GM12878 (cell line): ENCODE data around the gene FEN1. TPM values are rescaled to one million over a fixed set of nuclear protein-coding genes. Genes with fewer than 3 reads are reported as not detected.

Experiments
- ATAC-seq: fragments of 200-7000 bp; cut with Tn5 transposase; 3 replicates; pipeline ENCODE4 v1.9.1; 2020; ENCODE audit warnings: mild to moderate bottlenecking, moderate library complexity
- BruUV-seq: library from RNA; stranded (reverse); fragments of 400-500 nt; replicated peaks from 2 replicates; lab custom pipeline; 2021; lab: Mats Ljungman, UMichigan
- CTCF ChIA-PET: fragments of 300-600 bp; sonication (Branson Sonifier 250); formaldehyde crosslinking; extraction: SDS; loops from one replicate; lab custom pipeline; 2021; ENCODE audit warnings: inconsistent platforms; lab: Yijun Ruan, JAX
- POLR2A ChIA-PET: fragments of 350-600 bp; formaldehyde crosslinking; extraction: SDS; loops from one replicate; lab custom pipeline; 2021; ENCODE audit warnings: inconsistent platforms; lab: Charles Lee
- RAD21 ChIA-PET: fragments of 300-600 bp; sonication (Branson Sonifier 250); formaldehyde crosslinking; loops from one replicate; lab custom pipeline; 2023; ENCODE audit warnings: antibody characterized with exemption; ENCODE audit not compliant: unreplicated experiment; lab: Charles Lee
- SMC1A ChIA-PET: fragments of 300-600 bp; sonication (Branson Sonifier 250); formaldehyde crosslinking; loops from one replicate; lab custom pipeline; 2023; ENCODE audit not compliant: unreplicated experiment, uncharacterized antibody; lab: Charles Lee
- DNase-seq: peaks from one replicate; pipeline ENCODE4 v3.0.0-alpha.2; 2011; ENCODE audit warnings: low read depth, low spot score
- FAIRE-seq: peaks from 3 replicates; lab custom pipeline; 2011; peaks lifted over from hg19 to GRCh38; lab: Jason Lieb, UNC
- H2AFZ ChIP-seq: 2 replicates; pipeline ENCODE4 v1.6.0; 2011; ENCODE audit warnings: low read depth, low read length, control low read depth; ENCODE audit not compliant: control insufficient read depth
- H3K27ac ChIP-seq: 2 replicates; pipeline ENCODE4 v1.5.1; 2011; ENCODE audit warnings: control low read depth; ENCODE audit not compliant: control insufficient read depth, insufficient read depth
- H3K27me3 ChIP-seq, 2 experiments: replicated peaks in 1 of 2; 2 replicates each; pipeline versions ENCODE4 v1.6.0 to v1.6.1; 2011; ENCODE audit warnings: low read length in 1 of 2; ENCODE audit not compliant: control insufficient read depth in 2 of 2, insufficient read depth in 2 of 2
- H3K36me3 ChIP-seq, 2 experiments: 2 replicates each; pipeline ENCODE4 v1.5.1; 2011; ENCODE audit warnings: low read length in 1 of 2; ENCODE audit not compliant: control insufficient read depth in 2 of 2, insufficient read depth in 2 of 2
- H3K4me1 ChIP-seq: 2 replicates; pipeline ENCODE4 v1.6.1; 2011; ENCODE audit warnings: mild to moderate bottlenecking, low read length, moderate library complexity, mixed read lengths; ENCODE audit not compliant: control insufficient read depth, insufficient read depth
- H3K4me2 ChIP-seq: 2 replicates; pipeline ENCODE4 v1.6.0; 2011; ENCODE audit warnings: control low read depth; ENCODE audit not compliant: control insufficient read depth, insufficient read depth
- H3K4me3 ChIP-seq: fragments of 200-600 bp; sonication (generic); 2 replicates; pipeline ENCODE4 v1.5.1; 2016
- H3K79me2 ChIP-seq: 2 replicates; pipeline ENCODE4 v1.6.0; 2011; ENCODE audit warnings: low read length; ENCODE audit not compliant: control insufficient read depth, insufficient read depth
- H3K9ac ChIP-seq: 2 replicates; pipeline ENCODE4 v1.8.0; 2011; ENCODE audit warnings: low read length, control low read depth, mixed read lengths; ENCODE audit not compliant: control insufficient read depth, insufficient read depth
- H3K9me3 ChIP-seq: replicated peaks from 3 replicates; pipeline ENCODE4 v1.5.1; 2011; ENCODE audit warnings: mild to moderate bottlenecking, low read length; ENCODE audit not compliant: control insufficient read depth, insufficient read depth
- H4K20me1 ChIP-seq: 2 replicates; pipeline ENCODE4 v1.6.0; 2011; ENCODE audit not compliant: control insufficient read depth, insufficient read depth
- BCL11A ChIP-seq: IDR thresholded peaks from 2 replicates; pipeline ENCODE4 v1.6.1; 2011; ENCODE audit warnings: low read depth, low read length
- CBX3 ChIP-seq: fragments of 200-600 bp; sonication (generic); IDR thresholded peaks from 2 replicates; pipeline ENCODE4 v1.6.1; 2016; ENCODE audit warnings: low read depth, borderline replicate concordance
- NFYA ChIP-seq: IDR thresholded peaks from 2 replicates; pipeline ENCODE4 v1.6.1; 2011; ENCODE audit warnings: low read depth, mild to moderate bottlenecking, low read length, improper control_type of control experiment, borderline replicate concordance
- PAX8 ChIP-seq: fragments of 450-650 bp; IDR thresholded peaks from 2 replicates; pipeline ENCODE4 v1.6.1; 2017; ENCODE audit warnings: mild to moderate bottlenecking, moderate library complexity
- WGBS: methylation state at CpG from one replicate; pipeline ENCODE4 v1.1.6; 2016; ENCODE audit warnings: low lambda C conversion rate; ENCODE audit not compliant: insufficient replicate concordance, insufficient coverage; ENCODE audit errors: missing lambda C conversion rate; 5-methylcytosine and 5-hydroxymethylcytosine counted together
- in situ Hi-C: fragments of 300-500 bp; cut with MboI; formaldehyde crosslinking; loops from 9 replicates; pipeline ENCODE4 v1.14.3; 2018; ENCODE audit warnings: mixed read lengths
- intact Hi-C: fragments of 100-400 bp; cut with micrococcal nuclease; formaldehyde crosslinking; loops from one replicate; pipeline ENCODE4 v1.14.2; 2022; ENCODE audit not compliant: unreplicated experiment
- polyA plus RNA-seq, 11 experiments: library from polyadenylated mRNA; depleted of rRNA in 4 of 11; unstranded in 6 of 11; stranded (reverse) in 5 of 11; fragments of >200 nt; fragmentation: Nextera tagmentation in 4 of 11; fragmentation: Illumina TruSeq in 1 of 11; extraction: Ambion mirVana in 4 of 11; extraction: Trizol in 1 of 11; gene quantifications; 1 replicate in 1 of 11; 2 replicates in 10 of 11; pipeline versions ENCODE4 v1.2.1 to v1.2.3, GENCODE V29; 2011 to 2016; ENCODE audit warnings: inconsistent platforms in 2 of 11, missing spikeins in 2 of 11, low read depth in 1 of 11
- total RNA-seq, 4 experiments: library from RNA; depleted of rRNA in 3 of 4; stranded (reverse); fragments of >200 nt in 3 of 4; fragmentation: Illumina TruSeq in 1 of 4; extraction: Trizol in 1 of 4; gene quantifications; 2 replicates each; pipeline versions ENCODE4 v1.2.1 to v1.2.3, GENCODE V29; 2013 to 2021
- TF ChIP-seq, protein P1 (sequence below): fragments of 150-350 bp; IDR thresholded peaks from 2 replicates; pipeline ENCODE4 v1.6.1; 2016; ENCODE audit warnings: low read depth, low read length
- TF ChIP-seq, protein P2 (sequence below), 3 experiments: IDR thresholded peaks in 2 of 3; conservative IDR thresholded peaks in 1 of 3; 2 replicates each; pipeline ENCODE4 v1.5.1; 2011; ENCODE audit warnings: low read depth in 3 of 3, low read length in 3 of 3, mild to moderate bottlenecking in 3 of 3, control low read depth in 2 of 3, moderate library complexity in 2 of 3, inconsistent platforms in 1 of 3, mixed read lengths in 1 of 3; ENCODE audit not compliant: control insufficient read depth in 2 of 3, insufficient read depth in 1 of 3; ENCODE audit errors: extremely low read depth in 1 of 3

Gene FEN1
- total and polyA plus RNA-seq, 10 of the 15 experiments (the other 5 are each of a cell fraction or from before 2014, with no cell fraction given): 54.8 to 282 (median 125) TPM

DNA sequence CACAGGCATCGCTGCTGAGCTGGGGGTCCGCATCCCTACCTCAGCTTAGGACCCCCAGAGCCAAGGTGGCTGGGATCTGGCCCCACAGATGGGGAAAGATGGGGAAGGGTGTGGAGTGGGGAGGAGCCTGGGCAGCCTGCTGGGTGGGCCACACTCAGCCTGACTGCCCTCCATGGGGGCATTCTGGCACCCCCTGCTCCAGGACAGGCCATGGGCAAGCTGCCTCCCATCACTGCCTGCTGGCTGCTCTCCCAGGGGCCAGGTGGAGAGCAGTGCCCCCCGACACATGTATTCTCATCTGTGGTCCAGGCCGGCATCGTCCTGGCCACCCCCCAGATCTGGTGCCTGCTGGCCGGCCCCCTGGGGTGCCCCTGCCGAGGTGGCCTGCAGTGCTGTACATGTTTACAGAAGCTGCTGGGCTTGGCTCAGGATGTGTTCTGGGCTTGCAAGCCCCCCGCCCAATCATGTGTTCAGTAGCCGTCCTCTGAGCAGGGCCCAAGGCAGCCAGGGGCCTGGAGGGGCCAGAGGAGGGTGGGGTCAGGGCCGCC lies 48.0 kb upstream of the FEN1 start:
- BruUV-seq: no TSS peak
- RAD21 ChIA-PET: interaction anchor here (2.4 kb wide), 1 partner anchor 43 kb away, joined by 7 read pairs; no protein-coding TSS in a partner anchor
- CTCF ChIA-PET: interaction anchor here (1.4 to 2.7 kb wide), 4 partner anchors 9 to 43 kb away, joined by 4 to 13 read pairs (median 6); no protein-coding TSS in a partner anchor
- TF ChIP-seq CBX3: no peak
- no peak for TF ChIP-seq PAX8
- no peak for TF ChIP-seq NFYA
- TF ChIP-seq BCL11A: no peak
- TF ChIP-seq, protein P1, sequence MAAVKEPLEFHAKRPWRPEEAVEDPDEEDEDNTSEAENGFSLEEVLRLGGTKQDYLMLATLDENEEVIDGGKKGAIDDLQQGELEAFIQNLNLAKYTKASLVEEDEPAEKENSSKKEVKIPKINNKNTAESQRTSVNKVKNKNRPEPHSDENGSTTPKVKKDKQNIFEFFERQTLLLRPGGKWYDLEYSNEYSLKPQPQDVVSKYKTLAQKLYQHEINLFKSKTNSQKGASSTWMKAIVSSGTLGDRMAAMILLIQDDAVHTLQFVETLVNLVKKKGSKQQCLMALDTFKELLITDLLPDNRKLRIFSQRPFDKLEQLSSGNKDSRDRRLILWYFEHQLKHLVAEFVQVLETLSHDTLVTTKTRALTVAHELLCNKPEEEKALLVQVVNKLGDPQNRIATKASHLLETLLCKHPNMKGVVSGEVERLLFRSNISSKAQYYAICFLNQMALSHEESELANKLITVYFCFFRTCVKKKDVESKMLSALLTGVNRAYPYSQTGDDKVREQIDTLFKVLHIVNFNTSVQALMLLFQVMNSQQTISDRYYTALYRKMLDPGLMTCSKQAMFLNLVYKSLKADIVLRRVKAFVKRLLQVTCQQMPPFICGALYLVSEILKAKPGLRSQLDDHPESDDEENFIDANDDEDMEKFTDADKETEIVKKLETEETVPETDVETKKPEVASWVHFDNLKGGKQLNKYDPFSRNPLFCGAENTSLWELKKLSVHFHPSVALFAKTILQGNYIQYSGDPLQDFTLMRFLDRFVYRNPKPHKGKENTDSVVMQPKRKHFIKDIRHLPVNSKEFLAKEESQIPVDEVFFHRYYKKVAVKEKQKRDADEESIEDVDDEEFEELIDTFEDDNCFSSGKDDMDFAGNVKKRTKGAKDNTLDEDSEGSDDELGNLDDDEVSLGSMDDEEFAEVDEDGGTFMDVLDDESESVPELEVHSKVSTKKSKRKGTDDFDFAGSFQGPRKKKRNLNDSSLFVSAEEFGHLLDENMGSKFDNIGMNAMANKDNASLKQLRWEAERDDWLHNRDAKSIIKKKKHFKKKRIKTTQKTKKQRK: no peak
- TF ChIP-seq, protein P2, sequence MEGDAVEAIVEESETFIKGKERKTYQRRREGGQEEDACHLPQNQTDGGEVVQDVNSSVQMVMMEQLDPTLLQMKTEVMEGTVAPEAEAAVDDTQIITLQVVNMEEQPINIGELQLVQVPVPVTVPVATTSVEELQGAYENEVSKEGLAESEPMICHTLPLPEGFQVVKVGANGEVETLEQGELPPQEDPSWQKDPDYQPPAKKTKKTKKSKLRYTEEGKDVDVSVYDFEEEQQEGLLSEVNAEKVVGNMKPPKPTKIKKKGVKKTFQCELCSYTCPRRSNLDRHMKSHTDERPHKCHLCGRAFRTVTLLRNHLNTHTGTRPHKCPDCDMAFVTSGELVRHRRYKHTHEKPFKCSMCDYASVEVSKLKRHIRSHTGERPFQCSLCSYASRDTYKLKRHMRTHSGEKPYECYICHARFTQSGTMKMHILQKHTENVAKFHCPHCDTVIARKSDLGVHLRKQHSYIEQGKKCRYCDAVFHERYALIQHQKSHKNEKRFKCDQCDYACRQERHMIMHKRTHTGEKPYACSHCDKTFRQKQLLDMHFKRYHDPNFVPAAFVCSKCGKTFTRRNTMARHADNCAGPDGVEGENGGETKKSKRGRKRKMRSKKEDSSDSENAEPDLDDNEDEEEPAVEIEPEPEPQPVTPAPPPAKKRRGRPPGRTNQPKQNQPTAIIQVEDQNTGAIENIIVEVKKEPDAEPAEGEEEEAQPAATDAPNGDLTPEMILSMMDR (IDR thresholded peaks at IDR 0.05 in 2 of 3, conservative IDR thresholded peaks at IDR 0.05 in 1 of 3; ENCODE audit: control insufficient read depth in 2 of 3, extremely low read depth in 1 of 3, insufficient read depth in 1 of 3, low read depth in 3 of 3, low read length in 3 of 3): no peak
- H3K27ac ChIP-seq: no peak overlapping the region
- ATAC-seq: no peak
- H3K9ac ChIP-seq: no peak overlapping the region
- intact Hi-C loops: loop anchor here (5.0 kb wide), 1 partner anchor 363 kb away; no protein-coding TSS in a partner anchor
- H3K4me3 ChIP-seq: no peak overlapping the region
- SMC1A ChIA-PET: no interaction called here
- no peaks in the 10 kb centered on the region for H3K79me2 ChIP-seq
- no peak for DNase-seq
- no peak overlapping the region for H2AFZ ChIP-seq
- WGBS: 23% methylated on average over 10 of the region's 10 CpGs
- H4K20me1 ChIP-seq: no peaks in the 10 kb centered on the region
- H3K36me3 ChIP-seq: no peaks in the 10 kb centered on the region
- in situ Hi-C loops: loop anchor here (5.0 kb wide), 1 partner anchor 38 kb away; no protein-coding TSS in a partner anchor
- POLR2A ChIA-PET: no interaction called here
- FAIRE-seq: no peak
- H3K4me2 ChIP-seq: no peak overlapping the region
- no peaks in the 10 kb centered on the region; the same call in 1 of the 2 replicates for H3K4me1 ChIP-seq
- peaks cover 0 to 4% of the 10 kb centered on the region in 2 experiments; a peak in 1 of 4 replicates for H3K27me3 ChIP-seq
- no peaks in the 10 kb centered on the region for H3K9me3 ChIP-seq
